Duodenal mucosa (tissue), 2 donors: ENCODE data around the gene HECTD4.

ENCODE experiments used
- H3K27ac ChIP-seq: one replicate; pipeline ENCODE4 v1.7.0; 2013; ENCODE audit warnings: low read depth, low read length
- H3K27me3 ChIP-seq, 2 donors: one replicate each; pipeline ENCODE4 v1.7.0; 2013; ENCODE audit warnings: low read length in 2 of 2, control low read depth in 1 of 2; ENCODE audit not compliant: insufficient read depth in 2 of 2, control insufficient read depth in 1 of 2
- H3K36me3 ChIP-seq, 2 donors: one replicate each; pipeline ENCODE4 v1.7.0; 2013; ENCODE audit warnings: low read length in 2 of 2, control low read depth in 1 of 2; ENCODE audit not compliant: insufficient read depth in 2 of 2, control insufficient read depth in 1 of 2
- H3K4me1 ChIP-seq, 2 donors: one replicate each; pipeline ENCODE4 v1.7.0; 2013; ENCODE audit warnings: low read length in 2 of 2, control low read depth in 1 of 2; ENCODE audit not compliant: insufficient read depth in 2 of 2, control insufficient read depth in 1 of 2
- H3K4me3 ChIP-seq, 2 donors: one replicate each; pipeline ENCODE4 v1.7.0; 2013; ENCODE audit warnings: low read length in 2 of 2, low read depth in 1 of 2
- H3K9ac ChIP-seq, 2 donors: one replicate each; pipeline ENCODE4 v1.7.0; 2013; ENCODE audit warnings: low read length in 2 of 2, low read depth in 1 of 2
- H3K9me3 ChIP-seq, 2 donors: one replicate each; pipeline ENCODE4 v1.7.0; 2013; ENCODE audit warnings: low read length in 2 of 2, control low read depth in 1 of 2; ENCODE audit not compliant: control insufficient read depth in 1 of 2

The HECTD4 gene

GRCh38 chr12:112380663-112381405 is 1.4 kb downstream of the HECTD4 start:
- Histone ChIP-seq H3K36me3 (no peaks in the 10 kb centered on the region), H3K4me1 (peaks cover 11 to 18% of the 10 kb centered on the region in 2 donors), H3K27me3 (no peaks in the 10 kb centered on the region), H3K9ac (peak overlapping the region; percentile 45 to 55), H3K27ac (no peak overlapping the region), H3K9me3 (no peaks in the 10 kb centered on the region), H3K4me3 (peak overlapping the region; percentile 79 to 80)

GRCh38 chr12:112375105-112375504 is 7.1 kb downstream of the HECTD4 start:
- Histone ChIP-seq H3K4me3 (no peak overlapping the region), H3K27ac (no peak overlapping the region), H3K4me1 (peaks cover 3 to 9% of the 10 kb centered on the region in 2 donors), H3K9me3 (peaks cover 0 to 4% of the 10 kb centered on the region in 2 donors), H3K27me3 (no peaks in the 10 kb centered on the region), H3K36me3 (no peaks in the 10 kb centered on the region), H3K9ac (no peak overlapping the region)

- H3K9me3 ChIP-seq: peaks cover 0 to 4% of the 10 kb centered on the region in 2 donors
- peaks cover 3 to 7% of the 10 kb centered on the region in 2 donors for H3K4me1 ChIP-seq
- no peaks in the 10 kb centered on the region for H3K27me3 ChIP-seq
- H3K9ac ChIP-seq: no peak overlapping the region
- H3K27ac ChIP-seq: no peak overlapping the region
- H3K36me3 ChIP-seq: no peaks in the 10 kb centered on the region
- H3K4me3 ChIP-seq: no peak overlapping the region
Observed at GRCh38 chr12:112374166-112374740, 8.0 kb downstream of the HECTD4 start.

GRCh38 chr12:112370868-112371510 is 11.2 kb downstream of the HECTD4 start:
- Histone ChIP-seq H3K9ac (no peak overlapping the region), H3K36me3 (no peaks in the 10 kb centered on the region), H3K9me3 (peaks cover 0 to 4% of the 10 kb centered on the region in 2 donors), H3K27me3 (no peaks in the 10 kb centered on the region), H3K4me3 (no peak overlapping the region), H3K4me1 (peaks cover 3 to 7% of the 10 kb centered on the region in 2 donors), H3K27ac (no peak overlapping the region)

- H3K9me3 ChIP-seq: peaks cover 0 to 4% of the 10 kb centered on the region in 2 donors
- peaks cover 3 to 7% of the 10 kb centered on the region in 2 donors for H3K4me1 ChIP-seq
- H3K4me3 ChIP-seq: no peak overlapping the region
- no peak overlapping the region for H3K27ac ChIP-seq
- H3K27me3 ChIP-seq: no peaks in the 10 kb centered on the region
- H3K9ac ChIP-seq: no peak overlapping the region
- H3K36me3 ChIP-seq: no peaks in the 10 kb centered on the region
Observed at GRCh38 chr12:112370199-112370598, 12.0 kb downstream of the HECTD4 start.

GRCh38 chr12:112368856-112369255 is 13.4 kb downstream of the HECTD4 start:
- H3K27ac ChIP-seq: no peak overlapping the region

GRCh38 chr12:112367965-112368364 is 14.3 kb downstream of the HECTD4 start:
- Histone ChIP-seq H3K4me1 (peaks cover 2 to 4% of the 10 kb centered on the region in 2 donors), H3K4me3 (no peak overlapping the region), H3K9ac (no peak overlapping the region), H3K9me3 (no peaks in the 10 kb centered on the region), H3K27me3 (no peaks in the 10 kb centered on the region), H3K27ac (no peak overlapping the region), H3K36me3 (no peaks in the 10 kb centered on the region)

More at GRCh38 chr12:112368856-112369255, 13.4 kb downstream of the HECTD4 start:
- Histone ChIP-seq H3K36me3 (no peaks in the 10 kb centered on the region), H3K4me1 (peaks cover 3 to 4% of the 10 kb centered on the region in 2 donors), H3K9ac (no peak overlapping the region), H3K9me3 (no peaks in the 10 kb centered on the region), H3K27me3 (no peaks in the 10 kb centered on the region), H3K4me3 (no peak overlapping the region)

- no peak overlapping the region for H3K27ac ChIP-seq
- no peak overlapping the region for H3K9ac ChIP-seq
- no peaks in the 10 kb centered on the region for H3K9me3 ChIP-seq
- H3K4me3 ChIP-seq: no peak overlapping the region
- no peaks in the 10 kb centered on the region for H3K4me1 ChIP-seq
- no peaks in the 10 kb centered on the region for H3K27me3 ChIP-seq
- H3K36me3 ChIP-seq: no peaks in the 10 kb centered on the region
Observed at GRCh38 chr12:112362310-112362709, 19.9 kb downstream of the HECTD4 start.

GRCh38 chr12:112361271-112361670 is 21.0 kb downstream of the HECTD4 start:
- Histone ChIP-seq H3K27ac (no peak overlapping the region), H3K9me3 (no peaks in the 10 kb centered on the region), H3K4me3 (no peak overlapping the region), H3K36me3 (no peaks in the 10 kb centered on the region), H3K4me1 (no peaks in the 10 kb centered on the region), H3K9ac (no peak overlapping the region), H3K27me3 (no peaks in the 10 kb centered on the region)

- Histone ChIP-seq H3K9me3 (no peaks in the 10 kb centered on the region), H3K27me3 (no peaks in the 10 kb centered on the region), H3K4me3 (no peak overlapping the region), H3K27ac (no peak overlapping the region), H3K36me3 (no peaks in the 10 kb centered on the region), H3K9ac (no peak overlapping the region), H3K4me1 (no peaks in the 10 kb centered on the region)
Observed at GRCh38 chr12:112359290-112359689, 22.9 kb downstream of the HECTD4 start.
